ENCODE measurements around the gene CYP4A22. TPM values are rescaled to one million over a fixed set of nuclear protein-coding genes. Genes with fewer than 3 reads are reported as not detected.
"Not testable (repeated sequence)": the region's sequence is repeated elsewhere in the genome, so short reads cannot be mapped to it uniquely, and the experiment has no call there.

Gene CYP4A22
- polyA plus RNA-seq, 1 of the 3 experiments (the other 2 are of a cell fraction): not detected

DNA sequence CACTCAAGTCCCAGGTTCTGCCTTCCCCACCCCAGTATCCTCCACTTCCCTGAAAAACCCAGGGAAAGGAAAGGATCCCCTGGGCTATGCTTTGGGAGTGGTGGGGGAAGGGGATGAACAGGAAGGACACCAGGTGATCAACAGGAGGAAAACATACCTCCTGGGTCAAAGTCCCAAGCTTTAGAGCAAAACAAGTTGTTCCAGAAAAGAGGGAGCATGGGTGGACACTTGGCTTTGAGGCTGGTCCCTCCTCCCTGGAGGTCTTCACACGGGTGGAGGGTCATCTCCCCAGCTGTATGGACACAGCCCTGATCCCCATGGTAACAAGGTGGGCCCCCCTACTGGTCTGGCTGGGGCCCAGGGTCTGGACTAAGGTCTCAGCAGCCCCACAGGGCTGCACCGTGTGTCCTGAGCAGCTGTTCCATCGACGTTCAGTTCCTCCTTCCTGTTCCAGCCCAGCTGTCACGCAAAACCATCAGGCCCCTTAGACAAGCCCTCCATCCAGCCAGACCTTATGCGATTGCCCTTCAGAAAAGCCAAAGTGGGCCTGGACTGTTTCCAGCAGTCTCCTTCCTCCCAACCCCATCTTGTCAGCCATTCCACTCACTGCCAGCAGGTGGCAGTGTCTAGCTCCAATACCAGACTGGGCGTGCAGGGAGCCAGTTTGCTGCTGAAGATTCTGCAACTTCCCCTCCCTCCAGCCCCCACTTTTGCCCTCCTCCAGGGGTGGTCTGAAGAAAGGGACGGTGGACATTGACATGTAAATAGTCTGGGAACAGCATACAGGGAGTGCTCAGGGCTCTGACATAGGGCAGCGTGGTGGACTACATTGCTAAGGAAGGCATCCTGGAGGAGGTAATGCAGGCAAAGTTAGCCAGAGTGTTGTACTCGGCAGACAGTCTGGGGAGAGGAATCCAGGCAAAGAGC is 55.5 kb downstream of the CYP4A22 start:
- Histone ChIP-seq H3K27me3 (ENCODE audit: insufficient read depth) (peaks cover 5% of the 10 kb centered on the region), H3K9me3 (no peaks in the 10 kb centered on the region), H3K4me3 (ENCODE audit: low read depth in 2 of 2, low read length in 1 of 2) (no peak overlapping the region), H2AFZ (ENCODE audit: low read depth) (no peak overlapping the region), H3K9me2 (no peaks in the 10 kb centered on the region), H4K20me1 (ENCODE audit: insufficient read depth) (no peaks in the 10 kb centered on the region), H3K79me2 (ENCODE audit: insufficient read depth) (no peaks in the 10 kb centered on the region), H3K4me2 (no peak overlapping the region), H3K36me3 (replicated peaks in 1 of 2; ENCODE audit: control insufficient read depth in 1 of 2, insufficient read depth in 2 of 2, low read length in 1 of 2) (no peaks in the 10 kb centered on the region), H3K4me1 (ENCODE audit: control insufficient read depth in 1 of 2, insufficient read depth in 2 of 2, low read depth in 1 of 2, low read length in 1 of 2) (peaks cover 0 to 3% of the 10 kb centered on the region in 2 experiments; a peak in 1 of 4 replicates), H3K27ac (ENCODE audit: low read depth in 2 of 2, low read length in 1 of 2) (no peak overlapping the region), H3K9ac (no peak overlapping the region), H3F3A (replicated peaks; ENCODE audit: insufficient read depth) (no peaks in the 10 kb centered on the region)
- TF ChIP-seq RCOR1 (IDR thresholded peaks at IDR 0.05; ENCODE audit: low read length) (no peak), SMC3 (IDR thresholded peaks at IDR 0.05; ENCODE audit: low read depth, low read length) (peak; percentile 73), RAD21 (IDR thresholded peaks at IDR 0.05; ENCODE audit: low read length) (peak; percentile 77)
- TF ChIP-seq, protein P1, sequence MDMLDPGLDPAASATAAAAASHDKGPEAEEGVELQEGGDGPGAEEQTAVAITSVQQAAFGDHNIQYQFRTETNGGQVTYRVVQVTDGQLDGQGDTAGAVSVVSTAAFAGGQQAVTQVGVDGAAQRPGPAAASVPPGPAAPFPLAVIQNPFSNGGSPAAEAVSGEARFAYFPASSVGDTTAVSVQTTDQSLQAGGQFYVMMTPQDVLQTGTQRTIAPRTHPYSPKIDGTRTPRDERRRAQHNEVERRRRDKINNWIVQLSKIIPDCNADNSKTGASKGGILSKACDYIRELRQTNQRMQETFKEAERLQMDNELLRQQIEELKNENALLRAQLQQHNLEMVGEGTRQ (IDR thresholded peaks at IDR 0.05; ENCODE audit: borderline replicate concordance, low read depth, low read length): no peak
- TF ChIP-seq, protein P2, sequence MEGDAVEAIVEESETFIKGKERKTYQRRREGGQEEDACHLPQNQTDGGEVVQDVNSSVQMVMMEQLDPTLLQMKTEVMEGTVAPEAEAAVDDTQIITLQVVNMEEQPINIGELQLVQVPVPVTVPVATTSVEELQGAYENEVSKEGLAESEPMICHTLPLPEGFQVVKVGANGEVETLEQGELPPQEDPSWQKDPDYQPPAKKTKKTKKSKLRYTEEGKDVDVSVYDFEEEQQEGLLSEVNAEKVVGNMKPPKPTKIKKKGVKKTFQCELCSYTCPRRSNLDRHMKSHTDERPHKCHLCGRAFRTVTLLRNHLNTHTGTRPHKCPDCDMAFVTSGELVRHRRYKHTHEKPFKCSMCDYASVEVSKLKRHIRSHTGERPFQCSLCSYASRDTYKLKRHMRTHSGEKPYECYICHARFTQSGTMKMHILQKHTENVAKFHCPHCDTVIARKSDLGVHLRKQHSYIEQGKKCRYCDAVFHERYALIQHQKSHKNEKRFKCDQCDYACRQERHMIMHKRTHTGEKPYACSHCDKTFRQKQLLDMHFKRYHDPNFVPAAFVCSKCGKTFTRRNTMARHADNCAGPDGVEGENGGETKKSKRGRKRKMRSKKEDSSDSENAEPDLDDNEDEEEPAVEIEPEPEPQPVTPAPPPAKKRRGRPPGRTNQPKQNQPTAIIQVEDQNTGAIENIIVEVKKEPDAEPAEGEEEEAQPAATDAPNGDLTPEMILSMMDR (IDR thresholded peaks at IDR 0.05): peak; percentile 96
- ChIA-PET POLR2A (no interaction called here), CTCF (interaction anchor here (0.6 to 10.7 kb wide), 39 partner anchors 9 to 664 kb away, joined by 3 to 143 read pairs (median 4); partner anchors contain the start of genes FOXD2 and STIL)
- WGBS (ENCODE audit: low lambda C conversion rate): 18% methylated on average over 10 of the region's 10 CpGs
- DNase-seq: peak; percentile 78

DNA sequence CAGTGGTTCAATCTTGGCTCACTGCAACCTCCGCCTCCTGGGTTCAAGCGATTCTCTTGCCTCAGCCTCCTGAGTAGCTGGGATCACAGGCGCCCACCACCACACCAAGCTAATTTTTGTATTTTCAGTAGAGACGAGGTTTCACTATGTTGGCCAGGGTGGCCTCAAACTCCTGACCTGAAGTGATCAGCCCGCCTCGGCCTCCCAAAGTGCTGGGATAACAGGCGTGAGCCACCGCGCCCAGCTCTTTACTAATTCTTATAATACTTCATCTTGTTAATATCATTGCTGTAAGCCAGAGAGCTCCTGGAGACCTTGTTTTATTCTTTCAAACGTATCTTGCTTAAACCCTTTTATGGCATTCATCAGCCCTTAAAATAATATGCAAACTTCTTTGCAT is 56.3 kb downstream of the CYP4A22 start:
- not testable (repeated sequence) for H3K9ac ChIP-seq; H3K4me3 ChIP-seq (ENCODE audit: low read depth in 2 of 2, low read length in 1 of 2); H3K36me3 ChIP-seq (replicated peaks in 1 of 2; ENCODE audit: control insufficient read depth in 1 of 2, insufficient read depth in 2 of 2, low read length in 1 of 2); H2AFZ ChIP-seq (ENCODE audit: low read depth); H3K27ac ChIP-seq (ENCODE audit: low read depth in 2 of 2, low read length in 1 of 2); DNase-seq; H4K20me1 ChIP-seq (ENCODE audit: insufficient read depth); H3K9me2 ChIP-seq; H3F3A ChIP-seq (replicated peaks; ENCODE audit: insufficient read depth); H3K79me2 ChIP-seq (ENCODE audit: insufficient read depth); H3K4me1 ChIP-seq (ENCODE audit: control insufficient read depth in 1 of 2, insufficient read depth in 2 of 2, low read depth in 1 of 2, low read length in 1 of 2); H3K9me3 ChIP-seq; H3K4me2 ChIP-seq
- 50% methylated on average over 10 of the region's 10 CpGs for WGBS (ENCODE audit: low lambda C conversion rate)
- CTCF ChIA-PET: interaction anchor here (0.6 to 10.7 kb wide), 33 partner anchors 8 to 665 kb away, joined by 3 to 143 read pairs (median 5); partner anchors contain the start of genes FOXD2 and STIL
- H3K27me3 ChIP-seq (ENCODE audit: insufficient read depth): peaks cover 10% of the 10 kb centered on the region
- POLR2A ChIA-PET: interaction anchor here (0.6 kb wide), 1 partner anchor 9 kb away, joined by 3 read pairs; no protein-coding TSS in a partner anchor

DNA sequence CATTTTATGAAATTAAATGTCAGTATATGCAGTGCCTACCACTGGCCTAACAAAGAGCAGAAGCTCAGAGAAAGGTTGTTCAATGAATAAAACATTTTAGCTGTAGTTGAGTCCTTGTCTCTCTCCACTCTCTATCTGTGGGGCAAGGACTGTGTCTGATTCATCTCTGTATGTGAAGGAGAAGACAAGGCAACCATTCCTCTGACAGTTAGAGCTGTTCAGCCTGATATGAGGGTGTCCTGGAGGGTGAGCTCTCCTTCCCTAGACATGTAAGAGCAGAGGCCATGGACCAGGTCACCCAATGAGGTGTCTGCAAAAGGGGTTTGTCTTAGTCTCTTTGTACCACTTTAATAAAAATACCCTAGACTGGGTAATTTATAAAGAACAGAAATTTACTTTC is 57.1 kb downstream of the CYP4A22 start:
- Histone ChIP-seq H3K9ac (no peak overlapping the region), H3K9me3 (no peaks in the 10 kb centered on the region), H3K4me1 (ENCODE audit: control insufficient read depth in 1 of 2, insufficient read depth in 2 of 2, low read depth in 1 of 2, low read length in 1 of 2) (peaks cover 0 to 3% of the 10 kb centered on the region in 2 experiments; a peak in 1 of 4 replicates), H3K4me2 (no peak overlapping the region), H3K9me2 (no peaks in the 10 kb centered on the region), H3K4me3 (ENCODE audit: low read depth in 2 of 2, low read length in 1 of 2) (no peak overlapping the region), H3K27ac (ENCODE audit: low read depth in 2 of 2, low read length in 1 of 2) (no peak overlapping the region), H3K79me2 (ENCODE audit: insufficient read depth) (no peaks in the 10 kb centered on the region), H3K27me3 (ENCODE audit: insufficient read depth) (peaks cover 19% of the 10 kb centered on the region), H4K20me1 (ENCODE audit: insufficient read depth) (no peaks in the 10 kb centered on the region), H2AFZ (ENCODE audit: low read depth) (no peak overlapping the region), H3F3A (replicated peaks; ENCODE audit: insufficient read depth) (no peaks in the 10 kb centered on the region), H3K36me3 (replicated peaks in 1 of 2; ENCODE audit: control insufficient read depth in 1 of 2, insufficient read depth in 2 of 2, low read length in 1 of 2) (no peaks in the 10 kb centered on the region)
- ChIA-PET CTCF (interaction anchor here (1.0 to 10.7 kb wide), 11 partner anchors 8 to 532 kb away, joined by 3 to 143 read pairs (median 15); no protein-coding TSS in a partner anchor), POLR2A (interaction anchor here (0.6 kb wide), 1 partner anchor 10 kb away, joined by 3 read pairs; no protein-coding TSS in a partner anchor)
- TF ChIP-seq CHD2 (IDR thresholded peaks at IDR 0.05; ENCODE audit: low read length, partially characterized antibody) (no peak), RAD21 (IDR thresholded peaks at IDR 0.05; ENCODE audit: low read length) (no peak), JUND (IDR thresholded peaks at IDR 0.05) (no peak), SIN3A (IDR thresholded peaks at IDR 0.05; ENCODE audit: borderline replicate concordance, low read depth, low read length) (no peak)
- TF ChIP-seq, protein P3, sequence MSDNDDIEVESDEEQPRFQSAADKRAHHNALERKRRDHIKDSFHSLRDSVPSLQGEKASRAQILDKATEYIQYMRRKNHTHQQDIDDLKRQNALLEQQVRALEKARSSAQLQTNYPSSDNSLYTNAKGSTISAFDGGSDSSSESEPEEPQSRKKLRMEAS (IDR thresholded peaks at IDR 0.05; ENCODE audit: low read depth): no peak
- no peak for DNase-seq

DNA sequence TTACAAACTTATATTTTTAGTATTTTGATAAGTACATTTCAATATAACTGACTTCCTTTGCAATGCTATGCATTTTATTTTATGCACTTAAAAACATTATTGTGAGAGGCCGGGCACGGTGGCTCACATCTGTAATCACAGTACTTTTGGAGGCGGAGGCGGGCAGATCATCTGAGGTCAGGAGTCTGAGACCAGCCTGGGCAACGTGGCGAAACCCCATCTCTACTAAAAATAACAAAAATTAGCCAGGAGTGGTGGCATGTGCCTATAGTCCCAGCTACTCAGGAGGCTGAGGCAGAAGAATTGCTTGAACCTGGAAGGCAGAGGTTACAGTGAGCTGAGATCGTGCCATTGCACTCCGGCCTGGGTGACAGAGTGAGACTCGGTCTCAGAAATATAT is 58.7 kb downstream of the CYP4A22 start:
- H3K9me2 ChIP-seq; DNase-seq; H2AFZ ChIP-seq (ENCODE audit: low read depth); H3K9me3 ChIP-seq; H3F3A ChIP-seq (replicated peaks; ENCODE audit: insufficient read depth); H3K4me1 ChIP-seq (ENCODE audit: control insufficient read depth in 1 of 2, insufficient read depth in 2 of 2, low read depth in 1 of 2, low read length in 1 of 2); H3K9ac ChIP-seq; H3K79me2 ChIP-seq (ENCODE audit: insufficient read depth); H3K36me3 ChIP-seq (replicated peaks in 1 of 2; ENCODE audit: control insufficient read depth in 1 of 2, insufficient read depth in 2 of 2, low read length in 1 of 2); H3K4me3 ChIP-seq (ENCODE audit: low read depth in 2 of 2, low read length in 1 of 2); H3K27ac ChIP-seq (ENCODE audit: low read depth in 2 of 2, low read length in 1 of 2); POLR2A ChIA-PET; H4K20me1 ChIP-seq (ENCODE audit: insufficient read depth); H3K4me2 ChIP-seq: not testable (repeated sequence)
- CTCF ChIA-PET: interaction anchor here (2.4 to 10.7 kb wide), 2 partner anchors 14 to 21 kb away, joined by 9 to 143 read pairs; no protein-coding TSS in a partner anchor
- 56% methylated on average over 9 of the region's 9 CpGs for WGBS (ENCODE audit: low lambda C conversion rate)
- peaks cover 20% of the 10 kb centered on the region for H3K27me3 ChIP-seq (ENCODE audit: insufficient read depth)

Data from SK-N-SH (cell line).